ENCODE data around the gene CRHBP.

GRCh38 chr5:76930083-76930482 is 22.8 kb upstream of the CRHBP start:
- TF ChIP-seq MAX (IDR thresholded peaks at IDR 0.05; ENCODE audit: low read depth, low read length), result no peak
- TF ChIP-seq CTCF (IDR thresholded peaks at IDR 0.05; ENCODE audit: low read depth, low read length), result no peak
- no peak for TF ChIP-seq POLR2A (IDR thresholded peaks at IDR 0.05; ENCODE audit: extremely low read depth, insufficient read length)
